HG02852 (cell line): Measurements from ENCODE around the gene PRR23A.

Experiments
- ATAC-seq: cut with Tn5 transposase; IDR thresholded peaks from one replicate; pipeline ENCODE4 v1.9.1; 2021; ENCODE audit warnings: mild to moderate bottlenecking, moderate library complexity; ENCODE audit not compliant: unreplicated experiment

Gene PRR23A

DNA sequence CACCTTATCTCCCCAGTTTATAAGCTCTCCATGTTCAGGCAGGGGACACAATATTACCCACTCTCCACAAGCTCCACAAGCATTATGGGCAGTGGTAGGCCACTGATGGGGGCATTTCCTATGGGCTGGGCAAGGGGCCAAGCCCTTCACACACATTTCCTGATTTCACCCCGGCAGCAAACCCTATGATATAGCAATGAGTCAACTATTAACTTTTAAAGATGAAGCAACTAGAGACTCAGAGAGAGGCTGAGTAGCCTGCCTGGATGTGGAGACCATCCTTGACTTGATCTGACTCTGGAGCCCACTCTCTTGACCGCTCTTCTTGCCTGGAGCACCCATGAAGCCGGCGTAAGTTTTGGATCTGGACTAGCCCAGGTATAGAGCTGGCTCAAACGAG is 31.6 kb downstream of the PRR23A start:
- no peak for ATAC-seq

- no peak for ATAC-seq
Measured at GRCh38 chr3:138972941-138973340, 33.1 kb downstream of the PRR23A start.

- ATAC-seq: no peak
Measured at GRCh38 chr3:138971766-138972320, 34.2 kb downstream of the PRR23A start.

- no peak for ATAC-seq
Measured at GRCh38 chr3:138964923-138965322, 41.1 kb downstream of the PRR23A start.

GRCh38 chr3:138964264-138964663 is 41.8 kb downstream of the PRR23A start:
- ATAC-seq: no peak

GRCh38 chr3:138962854-138963560 is 43.1 kb downstream of the PRR23A start:
- no peak for ATAC-seq

- ATAC-seq: no peak
Measured at GRCh38 chr3:138960417-138960852, 45.6 kb downstream of the PRR23A start.
